HepG2 (cell line): ENCODE data around the gene MPIG6B. TPM values are rescaled to one million over a fixed set of nuclear protein-coding genes. Genes with fewer than 3 reads are reported as not detected.
A peak's percentile ranks its signal among the peaks of the same experiment; 100 is the strongest.

Experiments
- CCDC6 ChIP-seq: sonication (generic); formaldehyde crosslinking; IDR thresholded peaks from 2 replicates; pipeline ENCODE4 v1.8.1; 2022; ENCODE audit warnings: mild to moderate bottlenecking, missing genetic modification reagents, moderate library complexity
- CHD4 ChIP-seq: fragments of 200-600 bp; sonication (generic); IDR thresholded peaks from 2 replicates; pipeline ENCODE4 v1.7.0; 2017; ENCODE audit warnings: mild to moderate bottlenecking, low read length, borderline replicate concordance
- CREBL2 ChIP-seq: sonication (generic); formaldehyde crosslinking; IDR thresholded peaks from 2 replicates; pipeline ENCODE4 v1.8.1; 2023; ENCODE audit warnings: missing genetic modification reagents, mild to moderate bottlenecking, borderline replicate concordance
- HES4 ChIP-seq: sonication (generic); formaldehyde crosslinking; IDR thresholded peaks from 2 replicates; pipeline ENCODE4 v1.9.0; 2021; ENCODE audit warnings: mild to moderate bottlenecking, missing genetic modification reagents, borderline replicate concordance
- MIXL1 ChIP-seq: IDR thresholded peaks from 2 replicates; pipeline ENCODE4 v1.6.1; 2016
- NONO ChIP-seq, 2 experiments: fragments of 450-650 bp in 1 of 2; sonication (generic) in 1 of 2; formaldehyde crosslinking in 1 of 2; IDR thresholded peaks in 1 of 2; conservative IDR thresholded peaks in 1 of 2; 2 replicates each; pipeline versions ENCODE4 v1.6.1 to v1.8.0; 2017 to 2022; ENCODE audit warnings: mild to moderate bottlenecking in 1 of 2, missing genetic modification reagents in 1 of 2, moderate library complexity in 1 of 2
- PCBP1 ChIP-seq: fragments of 200-400 bp; formaldehyde crosslinking; IDR thresholded peaks from 2 replicates; pipeline ENCODE4 v1.6.1; 2017; ENCODE audit warnings: mild to moderate bottlenecking, low read depth, low read length, borderline replicate concordance
- PHB2 ChIP-seq: fragments of 450-650 bp; IDR thresholded peaks from 2 replicates; pipeline ENCODE4 v1.6.1; 2018; ENCODE audit not compliant: partially characterized antibody
- PRDM15 ChIP-seq: sonication (generic); formaldehyde crosslinking; IDR thresholded peaks from 2 replicates; pipeline ENCODE4 v1.4.0; 2020; ENCODE audit warnings: missing genetic modification reagents
- SRSF9 ChIP-seq: fragments of 200-400 bp; formaldehyde crosslinking; IDR thresholded peaks from 2 replicates; pipeline ENCODE4 v1.6.1; 2018; ENCODE audit warnings: borderline replicate concordance, mild to moderate bottlenecking, low read depth, low read length; ENCODE audit not compliant: insufficient read depth, poor library complexity, severe bottlenecking
- SUZ12 ChIP-seq: fragments of 150-350 bp; IDR thresholded peaks from 2 replicates; pipeline ENCODE4 v1.6.1; 2014; ENCODE audit warnings: low read depth, low read length
- ZBTB10 ChIP-seq: sonication (generic); formaldehyde crosslinking; IDR thresholded peaks from 2 replicates; pipeline ENCODE4 v1.4.0; 2020; ENCODE audit warnings: missing genetic modification reagents, borderline replicate concordance
- ZBTB34 ChIP-seq: sonication (generic); formaldehyde crosslinking; IDR thresholded peaks from 2 replicates; pipeline ENCODE4 v1.8.0; 2022; ENCODE audit warnings: mild to moderate bottlenecking, missing genetic modification reagents
- ZKSCAN1 ChIP-seq: fragments of 150-350 bp; IDR thresholded peaks from 2 replicates; pipeline ENCODE4 v1.6.1; 2014; ENCODE audit warnings: low read length
- ZMYM3 ChIP-seq: sonication (generic); formaldehyde crosslinking; IDR thresholded peaks from 2 replicates; pipeline ENCODE4 v1.5.1; 2020; ENCODE audit warnings: mild to moderate bottlenecking, missing genetic modification reagents
- ZNF329 ChIP-seq: sonication (generic); formaldehyde crosslinking; IDR thresholded peaks from 2 replicates; pipeline ENCODE4 v1.9.0; 2021; ENCODE audit warnings: low read depth, mild to moderate bottlenecking, missing genetic modification reagents
- ZNF446 ChIP-seq: sonication (generic); formaldehyde crosslinking; IDR thresholded peaks from 2 replicates; pipeline ENCODE4 v1.5.0; 2020; ENCODE audit warnings: mild to moderate bottlenecking, missing genetic modification reagents
- ZNF460 ChIP-seq: sonication (generic); formaldehyde crosslinking; IDR thresholded peaks from 2 replicates; pipeline ENCODE4 v1.5.1; 2020; ENCODE audit warnings: missing genetic modification reagents, mild to moderate bottlenecking, borderline replicate concordance
- ZSCAN12 ChIP-seq: sonication (generic); formaldehyde crosslinking; IDR thresholded peaks from 2 replicates; pipeline ENCODE4 v1.9.0; 2021; ENCODE audit warnings: mild to moderate bottlenecking, missing genetic modification reagents
- ZSCAN25 ChIP-seq: sonication (generic); formaldehyde crosslinking; IDR thresholded peaks from 2 replicates; pipeline ENCODE4 v1.8.0; 2022; ENCODE audit warnings: mild to moderate bottlenecking, missing genetic modification reagents
- polyA plus RNA-seq, 8 experiments: library from polyadenylated mRNA; depleted of rRNA in 3 of 8; stranded (reverse) in 7 of 8; unstranded in 1 of 8; fragments of >200 nt; fragmentation: Illumina TruSeq in 4 of 8; extraction: Trizol in 4 of 8; gene quantifications; 2 replicates each; pipeline versions ENCODE4 v1.2.1 to v1.2.3, GENCODE V29; 2011 to 2016; ENCODE audit warnings: low read depth in 4 of 8, missing spikeins in 1 of 8, mixed read lengths in 1 of 8; ENCODE audit not compliant: insufficient read depth in 1 of 8
- total RNA-seq, 5 experiments: library from RNA; depleted of rRNA; stranded (reverse); fragments of >200 nt; fragmentation: Illumina TruSeq; extraction: Trizol; gene quantifications; 2 replicates each; pipeline ENCODE4 v1.2.3, GENCODE V29; 2016; ENCODE audit warnings: low read depth in 1 of 5

MPIG6B gene
- total and polyA plus RNA-seq, 2 of the 13 experiments (the other 11 are each of a cell fraction or from before 2014, with no cell fraction given), result not detected

- TF ChIP-seq ZBTB10 (CRISPR knock-in tag) (no peak), SUZ12 (no peak), NONO (IDR thresholded peaks at IDR 0.05) (no peak), NONO (CRISPR knock-in tag; conservative IDR thresholded peaks at IDR 0.05) (no peak), ZKSCAN1 (0 out of 2 replicates have a peak, but pooled peaks have one; percentile 24), PRDM15 (CRISPR knock-in tag) (no peak), ZSCAN12 (CRISPR knock-in tag) (no peak), CHD4 (no peak), MIXL1 (CRISPR knock-in tag) (peak; percentile 58; the same call in 1 of the 2 replicates), ZNF460 (CRISPR knock-in tag) (no peak), CCDC6 (CRISPR knock-in tag) (no peak), SRSF9 (no peak), HES4 (CRISPR knock-in tag) (no peak), CREBL2 (CRISPR knock-in tag) (no peak), PHB2 (no peak), ZBTB34 (no peak), PCBP1 (no peak), ZMYM3 (peak; percentile 40; the same call in 1 of the 2 replicates), ZNF446 (CRISPR knock-in tag) (no peak), ZSCAN25 (CRISPR knock-in tag) (0 out of 2 replicates have a peak, but pooled peaks have one; percentile 12), ZNF329 (CRISPR knock-in tag) (no peak)
Measured at GRCh38 chr6:31680226-31681134, 42.7 kb upstream of the MPIG6B start, which contains the start of gene LY6G5C (continued).
